Measurements from ENCODE around the gene DAPK1. TPM values are rescaled to one million over a fixed set of nuclear protein-coding genes. Genes with fewer than 3 reads are reported as not detected.
A peak's percentile ranks its signal among the peaks of the same experiment; 100 is the strongest.

Gene DAPK1
- total RNA-seq, 4 donors from 2014 or later, result 14.5 to 28.3 (median 20.7) TPM

GRCh38 chr9:87599901-87600610 is 102.4 kb downstream of the DAPK1 start:
- H3K9me3 ChIP-seq, result no peaks in the 10 kb centered on the region
- TF ChIP-seq POLR2AphosphoS5 (IDR thresholded peaks at IDR 0.05) (peak; percentile 40 to 52 (median 48)), POLR2A (IDR thresholded peaks at IDR 0.05) (no peak), CTCF (IDR thresholded peaks at IDR 0.05) (no peak), EP300 (IDR thresholded peaks at IDR 0.05; ENCODE audit: low read depth) (no peak)
- in situ Hi-C loops (cut with MboI; ENCODE audit: low pct_ligation_motif_present in 1 of 4, low pct_unique_long_range_greater_than_20kb in 1 of 4, low sequenced_read_pairs in 3 of 4), result loop anchor here in 1 of 4 donors (25.0 kb wide), 1 partner anchor 88 kb away; no protein-coding TSS in a partner anchor
- no peaks in the 10 kb centered on the region for H3K36me3 ChIP-seq
- 35 to 47% methylated on average over 7 to 17 of the region's 17 CpGs for WGBS, 2 donors (ENCODE audit: low coverage in 1 of 2)
- H3K27ac ChIP-seq, result peak overlapping the region; percentile 63 to 77 (median 72)
- no peak overlapping the region for H3K4me3 ChIP-seq
- no peak for DNase-seq
- H3K4me1 ChIP-seq, result peaks cover 32 to 67% (median 46%) of the 10 kb centered on the region in 4 donors
- intact Hi-C loops (cut with DNase I; ENCODE audit: low total_unique reads), result no loop called here
- H3K27me3 ChIP-seq, result no peaks in the 10 kb centered on the region

GRCh38 chr9:87601176-87601575 is 103.5 kb downstream of the DAPK1 start:
- in situ Hi-C loops (cut with MboI; ENCODE audit: low pct_ligation_motif_present in 1 of 4, low pct_unique_long_range_greater_than_20kb in 1 of 4, low sequenced_read_pairs in 3 of 4) (loop anchor here in 1 of 4 donors (25.0 kb wide), 1 partner anchor 89 kb away; no protein-coding TSS in a partner anchor), intact Hi-C loops (cut with DNase I; ENCODE audit: low total_unique reads) (no loop called here)
- peaks cover 26 to 60% (median 41%) of the 10 kb centered on the region in 4 donors for H3K4me1 ChIP-seq
- H3K4me3 ChIP-seq, result no peak overlapping the region
- H3K27me3 ChIP-seq, result no peaks in the 10 kb centered on the region
- H3K9me3 ChIP-seq, result no peaks in the 10 kb centered on the region
- DNase-seq, result peak; percentile 77
- no peak for TF ChIP-seq EP300 (IDR thresholded peaks at IDR 0.05; ENCODE audit: low read depth)
- TF ChIP-seq CTCF (IDR thresholded peaks at IDR 0.05), result no peak
- TF ChIP-seq POLR2AphosphoS5 (IDR thresholded peaks at IDR 0.05), result peak; percentile 25 to 39 (median 35)
- TF ChIP-seq POLR2A (IDR thresholded peaks at IDR 0.05), result peak; percentile 46
- 40 to 44% methylated on average over 1 of the region's 1 CpG for WGBS, 2 donors (ENCODE audit: low coverage in 1 of 2)
- peak overlapping the region; percentile 63 to 77 (median 72) for H3K27ac ChIP-seq
- no peaks in the 10 kb centered on the region for H3K36me3 ChIP-seq

GRCh38 chr9:87601595-87601994 is 103.9 kb downstream of the DAPK1 start:
- in situ Hi-C loops (cut with MboI; ENCODE audit: low pct_ligation_motif_present in 1 of 4, low pct_unique_long_range_greater_than_20kb in 1 of 4, low sequenced_read_pairs in 3 of 4), result loop anchor here in 1 of 4 donors (25.0 kb wide), 1 partner anchor 89 kb away; no protein-coding TSS in a partner anchor
- intact Hi-C loops (cut with DNase I; ENCODE audit: low total_unique reads), result no loop called here
- Histone ChIP-seq H3K9me3 (no peaks in the 10 kb centered on the region), H3K4me3 (no peak overlapping the region), H3K36me3 (no peaks in the 10 kb centered on the region), H3K27ac (peak overlapping the region; percentile 63 to 77 (median 72)), H3K4me1 (peaks cover 26 to 56% (median 39%) of the 10 kb centered on the region in 4 donors), H3K27me3 (no peaks in the 10 kb centered on the region)
- DNase-seq, result no peak
- TF ChIP-seq POLR2A (IDR thresholded peaks at IDR 0.05), result no peak
- no peak for TF ChIP-seq EP300 (IDR thresholded peaks at IDR 0.05; ENCODE audit: low read depth)
- TF ChIP-seq CTCF (IDR thresholded peaks at IDR 0.05), result no peak
- no peak for TF ChIP-seq POLR2AphosphoS5 (IDR thresholded peaks at IDR 0.05)
- 70% methylated on average over 5 of the region's 5 CpGs; no CpG with 5 or more reads in 1 of the 2 donors for WGBS, 2 donors (ENCODE audit: low coverage in 1 of 2)

GRCh38 chr9:87602933-87603643 is 105.4 kb downstream of the DAPK1 start:
- Histone ChIP-seq H3K9me3 (no peaks in the 10 kb centered on the region), H3K4me1 (peaks cover 18 to 41% (median 30%) of the 10 kb centered on the region in 4 donors), H3K27ac (peak overlapping the region in 3 of 4 donors; percentile 1 to 77 (median 77)), H3K27me3 (no peaks in the 10 kb centered on the region), H3K36me3 (no peaks in the 10 kb centered on the region), H3K4me3 (no peak overlapping the region)
- 70 to 73% methylated on average over 9 of the region's 9 CpGs for WGBS, 2 donors (ENCODE audit: low coverage in 1 of 2)
- intact Hi-C loops (cut with DNase I; ENCODE audit: low total_unique reads), result no loop called here
- in situ Hi-C loops (cut with MboI; ENCODE audit: low pct_ligation_motif_present in 1 of 4, low pct_unique_long_range_greater_than_20kb in 1 of 4, low sequenced_read_pairs in 3 of 4), result loop anchor here in 1 of 4 donors (25.0 kb wide), 1 partner anchor 91 kb away; no protein-coding TSS in a partner anchor
- no peak for DNase-seq
- TF ChIP-seq EP300 (IDR thresholded peaks at IDR 0.05; ENCODE audit: low read depth) (no peak), POLR2A (IDR thresholded peaks at IDR 0.05) (no peak), CTCF (IDR thresholded peaks at IDR 0.05) (no peak), POLR2AphosphoS5 (IDR thresholded peaks at IDR 0.05) (no peak)

All from transverse colon (tissue), 4 donors.